Vagina (tissue), 2 donors: ENCODE measurements around the gene EPAS1. TPM values are rescaled to one million over a fixed set of nuclear protein-coding genes. Genes with fewer than 3 reads are reported as not detected.

Source experiments
- DNase-seq, 2 donors: peaks; one replicate each; pipeline ENCODE4 v3.0.0-alpha.2; 2017; ENCODE audit errors: extremely low spot score in 2 of 2
- H3K27ac ChIP-seq: fragments of 200-600 bp; sonication (generic); one replicate; pipeline ENCODE4 v1.5.1; 2019
- H3K27me3 ChIP-seq: fragments of 200-600 bp; sonication (generic); one replicate; pipeline ENCODE4 v1.5.1; 2019
- H3K36me3 ChIP-seq, 2 donors: fragments of 200-600 bp; sonication (generic); one replicate each; pipeline ENCODE4 v1.5.1; 2017 to 2019
- H3K4me1 ChIP-seq: fragments of 200-600 bp; sonication (generic); one replicate; pipeline ENCODE4 v1.5.1; 2019
- H3K4me3 ChIP-seq, 2 donors: fragments of 200-600 bp; sonication (generic); 1 replicate in 1 of 2; 2 replicates in 1 of 2; pipeline ENCODE4 v1.5.1; 2016 to 2019
- H3K9me3 ChIP-seq: fragments of 200-600 bp; sonication (generic); one replicate; pipeline ENCODE4 v1.5.1; 2019
- POLR2A ChIP-seq, 2 donors: fragments of 450-650 bp; IDR thresholded peaks; one replicate each; pipeline ENCODE4 v1.6.1; 2017; ENCODE audit warnings: antibody characterized with exemption in 2 of 2, mild to moderate bottlenecking in 2 of 2, moderate library complexity in 2 of 2
- POLR2AphosphoS5 ChIP-seq, 2 donors: sonication (generic); formaldehyde crosslinking; IDR thresholded peaks; one replicate each; pipeline ENCODE4 v1.9.0; 2017; ENCODE audit warnings: antibody characterized with exemption in 2 of 2, mild to moderate bottlenecking in 2 of 2, low read depth in 1 of 2; ENCODE audit not compliant: insufficient read depth in 1 of 2
- intact Hi-C: fragments of 100-400 bp; cut with DNase I; formaldehyde crosslinking; loops from one replicate; pipeline ENCODE4 v1.15.1; 2023
- total RNA-seq: library from RNA; depleted of rRNA; stranded (reverse); fragments of >200 nt; gene quantifications from one replicate; pipeline ENCODE4 v1.2.3, GENCODE V29; 2016
- TF ChIP-seq, protein P1 (sequence below), 3 experiments: fragments of 450-650 bp in 2 of 3; fragments of 200-600 bp in 1 of 3; sonication (generic) in 1 of 3; IDR thresholded peaks; one replicate each; pipeline ENCODE4 v1.5.1; 2017 to 2019; ENCODE audit warnings: antibody characterized with exemption in 3 of 3, mild to moderate bottlenecking in 2 of 3, moderate library complexity in 2 of 3

The EPAS1 gene
- total RNA-seq, 1 donor from 2014 or later: 222 TPM

DNA sequence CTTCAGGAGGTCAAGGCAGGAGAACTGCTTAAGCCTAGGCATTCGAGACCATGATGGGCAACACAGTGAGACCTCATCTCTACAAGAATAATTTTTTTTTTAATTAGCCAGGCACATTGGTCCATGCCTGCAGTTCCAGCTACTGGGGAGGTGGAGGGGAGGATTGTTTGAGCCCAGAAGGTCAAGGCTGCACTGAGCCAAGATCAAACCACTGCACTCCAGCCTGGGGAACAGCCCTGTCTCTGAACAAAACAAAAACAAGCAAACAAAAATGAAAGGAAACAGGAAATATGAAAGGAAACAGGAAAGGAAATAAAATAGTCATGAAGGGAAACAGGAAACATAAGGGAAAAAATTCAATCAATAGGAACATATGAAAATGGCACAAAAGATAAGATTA lies 117.5 kb downstream of the EPAS1 start:
- no peaks in the 10 kb centered on the region for H3K27me3 ChIP-seq
- no peak overlapping the region for H3K27ac ChIP-seq
- no peak for DNase-seq
- no peaks in the 10 kb centered on the region for H3K36me3 ChIP-seq
- H3K4me3 ChIP-seq: no peak overlapping the region
- peaks cover 9% of the 10 kb centered on the region for H3K4me1 ChIP-seq
- no peak for TF ChIP-seq POLR2A (IDR thresholded peaks at IDR 0.05)
- intact Hi-C loops: no loop called here
- H3K9me3 ChIP-seq: no peaks in the 10 kb centered on the region

DNA sequence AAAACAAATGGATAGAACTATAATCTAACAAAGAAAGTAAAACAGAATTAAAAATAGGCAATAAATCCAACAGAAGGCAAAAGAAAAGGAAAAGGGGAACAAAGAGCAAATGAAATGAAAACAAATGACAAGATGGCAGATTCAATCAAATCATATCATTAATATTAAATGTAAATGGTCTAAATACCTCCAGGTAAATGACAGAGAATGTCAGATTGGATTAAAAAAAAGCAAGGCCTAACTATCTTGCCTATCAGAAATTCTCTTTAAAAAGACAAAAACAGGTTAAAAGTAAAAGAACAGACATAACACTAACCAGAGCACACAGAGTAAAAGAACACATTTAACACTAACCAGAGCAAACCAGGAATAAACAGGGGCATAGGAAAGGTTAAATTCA lies 119.1 kb downstream of the EPAS1 start:
- H3K4me3 ChIP-seq: no peak overlapping the region
- no peaks in the 10 kb centered on the region for H3K9me3 ChIP-seq
- H3K27me3 ChIP-seq: no peaks in the 10 kb centered on the region
- H3K27ac ChIP-seq: no peak overlapping the region
- DNase-seq: no peak
- no peaks in the 10 kb centered on the region for H3K4me1 ChIP-seq
- no peak for TF ChIP-seq POLR2A (IDR thresholded peaks at IDR 0.05)
- no peak for TF ChIP-seq POLR2AphosphoS5 (IDR thresholded peaks at IDR 0.05; ENCODE audit: insufficient read depth in 1 of 2, low read depth in 1 of 2)
- TF ChIP-seq, protein P1, sequence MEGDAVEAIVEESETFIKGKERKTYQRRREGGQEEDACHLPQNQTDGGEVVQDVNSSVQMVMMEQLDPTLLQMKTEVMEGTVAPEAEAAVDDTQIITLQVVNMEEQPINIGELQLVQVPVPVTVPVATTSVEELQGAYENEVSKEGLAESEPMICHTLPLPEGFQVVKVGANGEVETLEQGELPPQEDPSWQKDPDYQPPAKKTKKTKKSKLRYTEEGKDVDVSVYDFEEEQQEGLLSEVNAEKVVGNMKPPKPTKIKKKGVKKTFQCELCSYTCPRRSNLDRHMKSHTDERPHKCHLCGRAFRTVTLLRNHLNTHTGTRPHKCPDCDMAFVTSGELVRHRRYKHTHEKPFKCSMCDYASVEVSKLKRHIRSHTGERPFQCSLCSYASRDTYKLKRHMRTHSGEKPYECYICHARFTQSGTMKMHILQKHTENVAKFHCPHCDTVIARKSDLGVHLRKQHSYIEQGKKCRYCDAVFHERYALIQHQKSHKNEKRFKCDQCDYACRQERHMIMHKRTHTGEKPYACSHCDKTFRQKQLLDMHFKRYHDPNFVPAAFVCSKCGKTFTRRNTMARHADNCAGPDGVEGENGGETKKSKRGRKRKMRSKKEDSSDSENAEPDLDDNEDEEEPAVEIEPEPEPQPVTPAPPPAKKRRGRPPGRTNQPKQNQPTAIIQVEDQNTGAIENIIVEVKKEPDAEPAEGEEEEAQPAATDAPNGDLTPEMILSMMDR (IDR thresholded peaks at IDR 0.05): no peak
- H3K36me3 ChIP-seq: no peaks in the 10 kb centered on the region
- intact Hi-C loops: no loop called here

DNA sequence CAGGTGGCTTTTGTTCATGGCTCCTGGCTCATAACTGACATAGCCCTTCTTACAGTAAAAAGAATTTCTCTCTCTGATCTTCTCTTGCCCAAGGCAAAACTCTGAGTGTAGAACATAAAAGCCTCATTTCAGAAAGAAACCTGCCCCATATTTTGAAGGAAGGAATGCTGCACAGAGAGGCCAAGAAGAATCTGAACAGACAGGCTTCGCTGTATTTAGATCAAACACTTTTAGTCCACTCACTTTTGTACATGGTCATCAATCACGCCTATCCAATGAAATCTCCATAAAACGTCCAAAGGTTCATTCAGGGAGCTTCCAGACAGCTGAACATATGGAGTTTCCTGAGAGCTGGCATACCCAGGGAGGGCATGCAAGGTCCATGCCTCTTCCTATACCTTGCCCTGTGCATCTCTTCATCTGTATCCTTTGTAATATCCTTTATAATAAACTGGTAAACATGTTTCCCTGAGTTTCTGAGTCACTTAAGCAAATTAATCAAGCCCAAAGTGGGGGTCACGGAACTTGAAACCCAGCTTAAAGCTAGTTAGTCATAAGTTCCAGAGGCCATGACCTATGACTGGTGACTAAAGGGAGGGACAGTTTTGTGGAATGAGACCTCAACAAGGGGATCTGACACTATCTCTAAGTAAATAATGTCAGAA lies 119.7 kb downstream of the EPAS1 start:
- no peak for DNase-seq
- Histone ChIP-seq H3K27me3 (no peaks in the 10 kb centered on the region), H3K9me3 (no peaks in the 10 kb centered on the region), H3K27ac (no peak overlapping the region), H3K4me1 (no peaks in the 10 kb centered on the region), H3K36me3 (no peaks in the 10 kb centered on the region), H3K4me3 (no peak overlapping the region)
- intact Hi-C loops: no loop called here
- TF ChIP-seq POLR2A (IDR thresholded peaks at IDR 0.05): no peak
- TF ChIP-seq, protein P1 (IDR thresholded peaks at IDR 0.05): no peak
- no peak for TF ChIP-seq POLR2AphosphoS5 (IDR thresholded peaks at IDR 0.05; ENCODE audit: insufficient read depth in 1 of 2, low read depth in 1 of 2)

DNA sequence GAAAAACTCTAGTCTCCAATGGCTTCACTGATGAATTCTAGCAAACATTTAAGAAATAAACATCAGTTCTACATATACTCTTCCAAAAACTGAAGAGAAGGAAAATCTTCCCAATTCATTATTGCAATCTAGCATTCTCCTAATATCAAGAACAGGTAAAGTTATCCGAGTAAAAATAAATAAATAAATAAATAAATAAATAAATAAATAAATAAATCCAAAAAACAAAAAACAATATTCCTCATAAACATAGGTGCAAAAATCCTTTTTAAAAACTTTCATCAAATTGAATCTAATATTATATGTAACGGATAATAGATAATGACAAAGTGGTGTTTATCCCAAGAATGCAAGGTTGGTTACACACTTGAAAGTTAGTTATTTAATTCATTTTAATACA lies 123.7 kb downstream of the EPAS1 start:
- H3K9me3 ChIP-seq: no peaks in the 10 kb centered on the region
- H3K4me3 ChIP-seq: no peak overlapping the region
- DNase-seq: no peak
- intact Hi-C loops: no loop called here
- H3K4me1 ChIP-seq: no peaks in the 10 kb centered on the region
- H3K27ac ChIP-seq: no peak overlapping the region
- H3K36me3 ChIP-seq: no peaks in the 10 kb centered on the region
- H3K27me3 ChIP-seq: no peaks in the 10 kb centered on the region
- TF ChIP-seq POLR2A (IDR thresholded peaks at IDR 0.05): no peak
- TF ChIP-seq, protein P1 (IDR thresholded peaks at IDR 0.05): no peak
- TF ChIP-seq POLR2AphosphoS5 (IDR thresholded peaks at IDR 0.05; ENCODE audit: insufficient read depth in 1 of 2, low read depth in 1 of 2): no peak

GRCh38 chr2:46421361-46421760 lies 124.2 kb downstream of the EPAS1 start:
- Histone ChIP-seq H3K9me3 (no peaks in the 10 kb centered on the region), H3K27ac (no peak overlapping the region), H3K27me3 (no peaks in the 10 kb centered on the region), H3K36me3 (no peaks in the 10 kb centered on the region), H3K4me3 (no peak overlapping the region), H3K4me1 (no peaks in the 10 kb centered on the region)
- DNase-seq: no peak
- TF ChIP-seq, protein P1 (IDR thresholded peaks at IDR 0.05): no peak
- no peak for TF ChIP-seq POLR2AphosphoS5 (IDR thresholded peaks at IDR 0.05; ENCODE audit: insufficient read depth in 1 of 2, low read depth in 1 of 2)
- TF ChIP-seq POLR2A (IDR thresholded peaks at IDR 0.05): no peak
- intact Hi-C loops: no loop called here
